Stimulated activated CD4-positive, alpha-beta T cell treated with anti-CD3 and anti-CD28 coated beads, Interleukin-15, amount 100 ng/mL, for 24 hours (primary cell): ENCODE data around the gene UPK3A.
"Not testable (repeated sequence)": the region's sequence is repeated elsewhere in the genome, so short reads cannot be mapped to it uniquely, and the experiment has no call there.

Experiments used
- DNase-seq: peaks from one replicate; pipeline ENCODE4 v3.0.0-alpha.2; 2020

UPK3A gene

GRCh38 chr22:45285263-45286058 lies 712 bp downstream of the UPK3A start:
- DNase-seq = no peak

- DNase-seq = no peak
Measured at GRCh38 chr22:45286854-45287551, 2.3 kb downstream of the UPK3A start.

- DNase-seq = no peak
Measured at GRCh38 chr22:45290410-45290936, 5.7 kb downstream of the UPK3A start.

GRCh38 chr22:45291061-45291930 lies 6.5 kb downstream of the UPK3A start:
- DNase-seq = no peak

- DNase-seq = no peak
Measured at GRCh38 chr22:45291931-45292290, 7.2 kb downstream of the UPK3A start.

- DNase-seq = no peak
Measured at GRCh38 chr22:45292731-45293442, 8.1 kb downstream of the UPK3A start.

- no peak for DNase-seq
Measured at GRCh38 chr22:45294030-45294429, 9.3 kb downstream of the UPK3A start.

GRCh38 chr22:45295004-45295403 lies 10.3 kb downstream of the UPK3A start:
- not testable (repeated sequence) for DNase-seq

- no peak for DNase-seq
Measured at GRCh38 chr22:45295492-45295891, 10.7 kb downstream of the UPK3A start.

GRCh38 chr22:45296628-45297297 lies 12.0 kb downstream of the UPK3A start:
- DNase-seq = no peak

GRCh38 chr22:45298934-45299505 lies 14.3 kb downstream of the UPK3A start:
- DNase-seq = no peak

- DNase-seq = no peak
Measured at GRCh38 chr22:45302751-45303150, 18.0 kb downstream of the UPK3A start.

GRCh38 chr22:45303181-45303580 lies 18.4 kb downstream of the UPK3A start:
- no peak for DNase-seq

GRCh38 chr22:45304971-45305370 lies 20.2 kb downstream of the UPK3A start:
- no peak for DNase-seq

GRCh38 chr22:45305456-45306075 lies 20.8 kb downstream of the UPK3A start:
- DNase-seq = no peak

GRCh38 chr22:45306139-45306538 lies 21.4 kb downstream of the UPK3A start:
- DNase-seq = no peak

GRCh38 chr22:45308391-45308956 lies 23.7 kb downstream of the UPK3A start:
- no peak for DNase-seq

GRCh38 chr22:45308957-45309421 lies 24.2 kb downstream of the UPK3A start:
- peak; percentile 34 for DNase-seq

- DNase-seq = peak; percentile 92
Measured at GRCh38 chr22:45309422-45310227, 24.9 kb downstream of the UPK3A start, which contains the start of gene FAM118A. TSS of gene FAM118A (plus strand) at chr22:45309934. CDS start at chr22:45322380, 12,446 bp downstream.
